ENCODE measurements around the gene DDX59. TPM values are rescaled to one million over a fixed set of nuclear protein-coding genes. Genes with fewer than 3 reads are reported as not detected.
A peak's percentile ranks its signal among the peaks of the same experiment; 100 is the strongest.

Gene DDX59
- total and polyA plus RNA-seq, 9 of the 15 experiments (the other 6 are each of a cell fraction or from before 2014, with no cell fraction given), result 8.3 to 30.4 (median 19.8) TPM

DNA sequence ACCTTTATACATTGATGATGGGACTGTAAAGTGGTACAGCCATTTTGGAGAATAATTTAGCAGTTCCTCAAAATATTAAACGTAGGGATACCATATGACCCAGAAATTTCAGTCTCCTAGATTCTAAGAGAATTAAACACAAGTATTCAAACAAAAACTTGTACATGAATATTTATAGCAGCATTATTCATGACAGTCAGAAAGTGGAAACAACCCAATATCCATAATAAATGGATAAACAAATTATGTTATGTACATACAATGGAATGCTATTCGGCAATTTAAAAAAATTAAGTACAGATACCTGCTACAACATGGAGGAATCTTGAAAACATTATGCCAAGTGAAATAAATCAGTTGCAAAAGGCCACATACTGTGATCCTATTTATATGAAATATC is 16.9 kb upstream of the DDX59 start (continued):
- no peak for TF ChIP-seq DLX4 (CRISPR knock-in tag; IDR thresholded peaks at IDR 0.05)
- no peak for TF ChIP-seq ETV1 (tag; conservative IDR thresholded peaks at IDR 0.05; ENCODE audit: low read depth)
- no peak for TF ChIP-seq ADNP (tag; IDR thresholded peaks at IDR 0.05)
- TF ChIP-seq ZNF507 (tag; conservative IDR thresholded peaks at IDR 0.05), result no peak
- no peak for TF ChIP-seq ZNF445 (CRISPR knock-in tag; IDR thresholded peaks at IDR 0.05; ENCODE audit: low read depth)

GRCh38 chr1:200684015-200684414 is 14.3 kb upstream of the DDX59 start:
- no peaks in the 10 kb centered on the region; a peak in 1 of 5 replicates for H3K4me1 ChIP-seq (replicated peaks in 1 of 2; ENCODE audit: control insufficient read depth in 2 of 2, insufficient read depth in 2 of 2, low read length in 2 of 2)
- ChIA-PET CTCF (ENCODE audit: low intra/inter-chr PET ratio) (no interaction called here), POLR2A (interaction anchor here (3.5 kb wide), 1 partner anchor 14 kb away, joined by 21 read pairs; the partner anchor contains the start of gene DDX59)
- in situ Hi-C loops (cut with MboI) (no loop called here), intact Hi-C loops (cut with micrococcal nuclease) (no loop called here)
- no peak overlapping the region for H3K4me3 ChIP-seq
- BruUV-seq (replicated peaks), result no TSS peak
- H3K36me3 ChIP-seq (ENCODE audit: control insufficient read depth, insufficient read depth, low read length), result no peaks in the 10 kb centered on the region
- no peaks in the 10 kb centered on the region for H4K20me1 ChIP-seq (replicated peaks; ENCODE audit: control insufficient read depth, insufficient read depth, low read length)
- H3K9me3 ChIP-seq (replicated peaks; ENCODE audit: control insufficient read depth, insufficient read depth, low read depth, low read length), result no peaks in the 10 kb centered on the region
- H3K4me2 ChIP-seq (ENCODE audit: insufficient read depth, low read length), result no peak overlapping the region
- H3K27ac ChIP-seq (ENCODE audit: extremely low read depth, low read depth, low read length), result no peak overlapping the region
- no peak overlapping the region for H3K9ac ChIP-seq (ENCODE audit: insufficient read depth in 1 of 2, low read depth in 2 of 2, low read length in 2 of 2)
- 57% methylated on average over 4 of the region's 4 CpGs for WGBS (ENCODE audit: insufficient coverage, low coverage, missing lambda C conversion rate)
- ATAC-seq (no peak), DNase-seq (ENCODE audit: extremely low read depth in 1 of 4, low spot score in 3 of 4) (no peak), FAIRE-seq (no peak)
- TF ChIP-seq ZNF282 (CRISPR knock-in tag; IDR thresholded peaks at IDR 0.05), result no peak
- no peak for TF ChIP-seq C11orf30 (IDR thresholded peaks at IDR 0.05; ENCODE audit: low read depth)
- TF ChIP-seq, protein P1, sequence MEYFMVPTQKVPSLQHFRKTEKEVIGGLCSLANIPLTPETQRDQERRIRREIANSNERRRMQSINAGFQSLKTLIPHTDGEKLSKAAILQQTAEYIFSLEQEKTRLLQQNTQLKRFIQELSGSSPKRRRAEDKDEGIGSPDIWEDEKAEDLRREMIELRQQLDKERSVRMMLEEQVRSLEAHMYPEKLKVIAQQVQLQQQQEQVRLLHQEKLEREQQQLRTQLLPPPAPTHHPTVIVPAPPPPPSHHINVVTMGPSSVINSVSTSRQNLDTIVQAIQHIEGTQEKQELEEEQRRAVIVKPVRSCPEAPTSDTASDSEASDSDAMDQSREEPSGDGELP (CRISPR knock-in tag; IDR thresholded peaks at IDR 0.05; ENCODE audit: borderline replicate concordance), result no peak
- no peak for TF ChIP-seq STAT5A (IDR thresholded peaks at IDR 0.05; ENCODE audit: borderline replicate concordance, low read length)
- TF ChIP-seq HCFC1 (IDR thresholded peaks at IDR 0.05; ENCODE audit: low read depth, low read length), result no peak
- TF ChIP-seq SRSF3 (IDR thresholded peaks at IDR 0.05; ENCODE audit: insufficient read depth, low read length), result no peak
- TF ChIP-seq THAP12 (CRISPR knock-in tag; IDR thresholded peaks at IDR 0.05), result no peak
- TF ChIP-seq, protein P2, sequence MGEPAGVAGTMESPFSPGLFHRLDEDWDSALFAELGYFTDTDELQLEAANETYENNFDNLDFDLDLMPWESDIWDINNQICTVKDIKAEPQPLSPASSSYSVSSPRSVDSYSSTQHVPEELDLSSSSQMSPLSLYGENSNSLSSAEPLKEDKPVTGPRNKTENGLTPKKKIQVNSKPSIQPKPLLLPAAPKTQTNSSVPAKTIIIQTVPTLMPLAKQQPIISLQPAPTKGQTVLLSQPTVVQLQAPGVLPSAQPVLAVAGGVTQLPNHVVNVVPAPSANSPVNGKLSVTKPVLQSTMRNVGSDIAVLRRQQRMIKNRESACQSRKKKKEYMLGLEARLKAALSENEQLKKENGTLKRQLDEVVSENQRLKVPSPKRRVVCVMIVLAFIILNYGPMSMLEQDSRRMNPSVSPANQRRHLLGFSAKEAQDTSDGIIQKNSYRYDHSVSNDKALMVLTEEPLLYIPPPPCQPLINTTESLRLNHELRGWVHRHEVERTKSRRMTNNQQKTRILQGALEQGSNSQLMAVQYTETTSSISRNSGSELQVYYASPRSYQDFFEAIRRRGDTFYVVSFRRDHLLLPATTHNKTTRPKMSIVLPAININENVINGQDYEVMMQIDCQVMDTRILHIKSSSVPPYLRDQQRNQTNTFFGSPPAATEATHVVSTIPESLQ (CRISPR knock-in tag; IDR thresholded peaks at IDR 0.05), result no peak
- no peaks in the 10 kb centered on the region for H3K9me1 ChIP-seq (ENCODE audit: control insufficient read depth, insufficient read depth, low read length)
- no peaks in the 10 kb centered on the region for H3K27me3 ChIP-seq (ENCODE audit: control insufficient read depth in 2 of 2, insufficient read depth in 2 of 2, low read length in 2 of 2)
- no peaks in the 10 kb centered on the region for H3K79me2 ChIP-seq (ENCODE audit: control insufficient read depth, insufficient read depth, low read length)
- 0 out of 2 replicates have a peak overlapping the region, but pooled peaks have one; percentile 8 for H2AFZ ChIP-seq (ENCODE audit: low read depth, low read length)

Measured in K562 (cell line).